HFFc6 (cell line): ENCODE data around the gene CFAP77. TPM values are rescaled to one million over a fixed set of nuclear protein-coding genes. Genes with fewer than 3 reads are reported as not detected.
"Not testable (repeated sequence)": the region's sequence is repeated elsewhere in the genome, so short reads cannot be mapped to it uniquely, and the experiment has no call there.

Experiments
- DNase-seq: peaks from one replicate; pipeline ENCODE4 v3.0.0-alpha.2; 2018
- H3K27ac Mint-ChIP-seq: 2 replicates; pipeline ENCODE4 v1.8.0; 2020; ENCODE audit warnings: mild to moderate bottlenecking, mixed read lengths
- H3K27me3 Mint-ChIP-seq: 2 replicates; pipeline ENCODE4 v1.8.0; 2021; ENCODE audit warnings: mild to moderate bottlenecking, moderate library complexity, mixed read lengths; ENCODE audit not compliant: insufficient read depth
- H3K36me3 Mint-ChIP-seq: 2 replicates; pipeline ENCODE4 v1.8.0; 2021; ENCODE audit warnings: low read depth, mixed read lengths
- H3K4me1 Mint-ChIP-seq: 2 replicates; pipeline ENCODE4 v1.8.0; 2020; ENCODE audit warnings: low read depth, mixed read lengths
- H3K4me3 Mint-ChIP-seq: 2 replicates; pipeline ENCODE4 v1.8.0; 2020; ENCODE audit warnings: mild to moderate bottlenecking, moderate library complexity, mixed read lengths
- H3K9me3 Mint-ChIP-seq: 2 replicates; pipeline ENCODE4 v1.8.0; 2020; ENCODE audit warnings: mild to moderate bottlenecking, mixed read lengths
- CTCF ChIP-seq: fragments of 200-600 bp; sonication (generic); IDR thresholded peaks from 2 replicates; pipeline ENCODE4 v1.5.0; 2021; ENCODE audit warnings: antibody characterized with exemption, mild to moderate bottlenecking
- total RNA-seq, 6 experiments: library from RNA; stranded (reverse); fragmentation: NEBNext Ultra II Directional; extraction: Animal tissue kit (Norgen Biotek cat#: 25700); gene quantifications; 2 replicates in 1 of 6; 3 replicates in 5 of 6; pipeline ENCODE4 v1.2.3, GENCODE V29; 2021

Gene CFAP77
- total RNA-seq, 6 experiments from 2014 or later, result not detected

- no peaks in the 10 kb centered on the region for H3K9me3 Mint-ChIP-seq
- no peak for DNase-seq
- no peaks in the 10 kb centered on the region for H3K4me1 Mint-ChIP-seq
- H3K4me3 Mint-ChIP-seq, result no peak overlapping the region
- H3K27me3 Mint-ChIP-seq, result peaks cover 41% of the 10 kb centered on the region
- no peak overlapping the region for H3K27ac Mint-ChIP-seq
- TF ChIP-seq CTCF, result no peak
- H3K36me3 Mint-ChIP-seq, result no peaks in the 10 kb centered on the region
These were observed 154.5 kb downstream of the CFAP77 start for GRCh38 chr9:132564526-132564925.

- H3K4me1 Mint-ChIP-seq, H3K4me3 Mint-ChIP-seq, H3K27ac Mint-ChIP-seq, H3K9me3 Mint-ChIP-seq, H3K36me3 Mint-ChIP-seq, DNase-seq: not testable (repeated sequence)
- peaks cover 27% of the 10 kb centered on the region for H3K27me3 Mint-ChIP-seq
These were observed 158.8 kb downstream of the CFAP77 start for GRCh38 chr9:132568787-132569186.

- no peak for TF ChIP-seq CTCF
- Mint-ChIP-seq H3K27ac (no peak overlapping the region), H3K27me3 (peaks cover 17% of the 10 kb centered on the region), H3K4me3 (no peak overlapping the region), H3K9me3 (no peaks in the 10 kb centered on the region), H3K36me3 (no peaks in the 10 kb centered on the region), H3K4me1 (peaks cover 9% of the 10 kb centered on the region)
- no peak for DNase-seq
These were observed 162.0 kb downstream of the CFAP77 start for GRCh38 chr9:132571806-132572600.

- Mint-ChIP-seq H3K4me1 (peaks cover 9% of the 10 kb centered on the region), H3K36me3 (no peaks in the 10 kb centered on the region), H3K9me3 (no peaks in the 10 kb centered on the region), H3K4me3 (no peak overlapping the region), H3K27ac (no peak overlapping the region), H3K27me3 (peaks cover 17% of the 10 kb centered on the region)
- peak; percentile 31 for DNase-seq
- TF ChIP-seq CTCF, result no peak
These were observed 162.9 kb downstream of the CFAP77 start for GRCh38 chr9:132572921-132573320.

- H3K27ac Mint-ChIP-seq, result no peak overlapping the region
These were observed 165.1 kb downstream of the CFAP77 start for GRCh38 chr9:132575005-132575609.

More at GRCh38 chr9:132575005-132575609, 165.1 kb downstream of the CFAP77 start:
- TF ChIP-seq CTCF, result peak; percentile 87
- H3K36me3 Mint-ChIP-seq, result no peaks in the 10 kb centered on the region
- peaks cover 9% of the 10 kb centered on the region for H3K4me1 Mint-ChIP-seq
- no peak overlapping the region for H3K4me3 Mint-ChIP-seq
- no peaks in the 10 kb centered on the region for H3K9me3 Mint-ChIP-seq
- peak; percentile 63 for DNase-seq
- H3K27me3 Mint-ChIP-seq, result peaks cover 35% of the 10 kb centered on the region
